Measurements from ENCODE around the gene GPAT2. TPM values are rescaled to one million over a fixed set of nuclear protein-coding genes. Genes with fewer than 3 reads are reported as not detected.
"Not testable (repeated sequence)": the region's sequence is repeated elsewhere in the genome, so short reads cannot be mapped to it uniquely, and the experiment has no call there.

Gene GPAT2
- total RNA-seq, 1 experiment from 2014 or later: not detected

DNA sequence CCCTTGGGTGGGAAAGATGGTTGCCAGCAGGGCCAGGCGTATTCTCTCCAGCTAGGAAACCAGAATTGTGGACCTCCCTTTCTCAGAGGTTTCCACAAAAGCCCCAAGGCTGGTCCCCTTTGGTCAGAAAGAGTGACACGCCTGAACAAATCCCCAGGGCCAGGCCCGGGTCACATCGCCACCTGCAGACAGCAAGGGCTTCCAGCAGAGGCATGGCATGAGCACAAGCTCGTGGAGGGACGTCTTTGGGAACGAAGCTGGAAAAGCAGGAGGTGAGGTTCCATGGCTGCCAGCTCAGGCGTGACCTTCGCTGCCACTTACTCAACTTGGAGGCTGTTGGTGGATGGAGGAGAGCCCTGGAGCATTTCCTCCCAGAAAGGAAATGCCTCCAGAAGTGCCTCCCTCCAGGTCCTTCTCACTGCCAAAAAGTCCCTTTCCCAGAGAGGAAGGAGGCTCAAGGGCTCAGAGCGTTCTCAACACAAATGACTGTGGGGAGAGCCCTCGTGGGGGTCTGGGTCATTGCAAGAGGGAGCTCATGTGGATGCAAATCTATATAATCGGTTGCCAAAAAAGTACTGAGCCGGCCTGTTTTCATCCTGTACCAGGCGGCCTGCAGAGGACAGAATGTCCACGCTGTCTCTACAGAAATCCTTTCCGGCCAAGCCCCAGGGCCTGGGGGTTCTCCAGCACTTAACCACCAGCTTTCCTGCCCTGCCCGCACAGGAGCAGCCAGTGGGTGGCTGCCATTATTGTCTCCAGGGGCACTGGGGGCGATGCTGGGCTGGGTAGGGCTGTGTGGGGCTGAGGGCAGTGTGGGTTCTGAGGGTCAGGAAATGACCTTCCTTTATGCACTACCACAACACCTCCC, 14.6 kb upstream of the GPAT2 start:
- not testable (repeated sequence) for H3K36me3 ChIP-seq (ENCODE audit: insufficient read depth, low read length); H3K79me2 ChIP-seq (ENCODE audit: low read length); H3K9me3 ChIP-seq (ENCODE audit: low read length); H3K4me3 ChIP-seq (ENCODE audit: low read length); DNase-seq; H2AFZ ChIP-seq (ENCODE audit: low read length); H3K4me1 ChIP-seq (ENCODE audit: low read length); H3K4me2 ChIP-seq (ENCODE audit: low read depth, low read length, poor library complexity, severe bottlenecking); H3K9me2 ChIP-seq (replicated peaks; ENCODE audit: insufficient read depth, low read length); H3K27me3 ChIP-seq (ENCODE audit: low read length); H3K27ac ChIP-seq (ENCODE audit: low read length); H3K9ac ChIP-seq (ENCODE audit: low read length); H4K20me1 ChIP-seq (ENCODE audit: insufficient read depth, low read depth, low read length)

DNA sequence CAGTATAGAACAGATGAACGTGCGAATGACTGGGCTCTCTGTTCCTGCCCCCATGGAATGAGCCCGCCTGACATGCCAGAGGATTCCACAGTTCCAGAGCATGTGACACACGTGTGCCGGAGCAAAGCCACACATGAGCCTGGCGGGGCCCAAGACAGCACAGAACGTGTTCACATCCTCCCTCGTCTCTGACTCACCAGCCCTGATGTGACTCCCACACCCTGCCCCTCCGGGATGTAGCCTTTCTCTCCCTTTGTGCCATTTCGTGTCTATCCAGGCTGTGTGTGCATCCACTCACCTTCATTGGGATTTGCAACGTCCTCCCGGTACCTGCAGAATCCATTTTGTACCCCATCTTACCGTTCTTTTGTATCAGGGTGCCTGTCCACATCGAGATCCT, 838 bp upstream of the GPAT2 start:
- H3K4me3 ChIP-seq (ENCODE audit: low read length); H2AFZ ChIP-seq (ENCODE audit: low read length); H3K4me2 ChIP-seq (ENCODE audit: low read depth, low read length, poor library complexity, severe bottlenecking); H3K36me3 ChIP-seq (ENCODE audit: insufficient read depth, low read length); H3K27me3 ChIP-seq (ENCODE audit: low read length); H3K27ac ChIP-seq (ENCODE audit: low read length); H3K9me2 ChIP-seq (replicated peaks; ENCODE audit: insufficient read depth, low read length); H3K4me1 ChIP-seq (ENCODE audit: low read length); DNase-seq; H3K9me3 ChIP-seq (ENCODE audit: low read length); H3K79me2 ChIP-seq (ENCODE audit: low read length); H3K9ac ChIP-seq (ENCODE audit: low read length); H4K20me1 ChIP-seq (ENCODE audit: insufficient read depth, low read depth, low read length): not testable (repeated sequence)

DNA sequence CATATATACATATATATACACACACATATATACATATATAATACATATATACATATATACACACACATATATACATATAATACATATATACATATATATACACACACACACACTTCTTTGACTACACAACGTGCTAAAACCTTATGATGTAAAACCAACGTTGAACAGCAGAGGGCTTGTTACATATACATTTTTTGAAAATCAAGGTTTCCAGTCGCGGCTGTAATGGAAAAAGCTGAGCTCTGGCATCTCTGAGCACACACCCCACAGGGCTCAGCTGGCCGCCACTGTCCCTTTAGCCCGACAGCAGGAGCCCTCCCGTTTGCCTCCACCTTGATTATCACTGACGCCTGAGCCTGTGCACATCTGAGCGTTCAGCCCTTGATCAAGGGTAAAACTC, 719 bp downstream of the GPAT2 start:
- not testable (repeated sequence) for H4K20me1 ChIP-seq (ENCODE audit: insufficient read depth, low read depth, low read length); H3K9me3 ChIP-seq (ENCODE audit: low read length); H2AFZ ChIP-seq (ENCODE audit: low read length); H3K9me2 ChIP-seq (replicated peaks; ENCODE audit: insufficient read depth, low read length); H3K27me3 ChIP-seq (ENCODE audit: low read length); H3K79me2 ChIP-seq (ENCODE audit: low read length); H3K27ac ChIP-seq (ENCODE audit: low read length); H3K9ac ChIP-seq (ENCODE audit: low read length); DNase-seq; H3K4me2 ChIP-seq (ENCODE audit: low read depth, low read length, poor library complexity, severe bottlenecking); H3K4me3 ChIP-seq (ENCODE audit: low read length); H3K36me3 ChIP-seq (ENCODE audit: insufficient read depth, low read length); H3K4me1 ChIP-seq (ENCODE audit: low read length)

DNA sequence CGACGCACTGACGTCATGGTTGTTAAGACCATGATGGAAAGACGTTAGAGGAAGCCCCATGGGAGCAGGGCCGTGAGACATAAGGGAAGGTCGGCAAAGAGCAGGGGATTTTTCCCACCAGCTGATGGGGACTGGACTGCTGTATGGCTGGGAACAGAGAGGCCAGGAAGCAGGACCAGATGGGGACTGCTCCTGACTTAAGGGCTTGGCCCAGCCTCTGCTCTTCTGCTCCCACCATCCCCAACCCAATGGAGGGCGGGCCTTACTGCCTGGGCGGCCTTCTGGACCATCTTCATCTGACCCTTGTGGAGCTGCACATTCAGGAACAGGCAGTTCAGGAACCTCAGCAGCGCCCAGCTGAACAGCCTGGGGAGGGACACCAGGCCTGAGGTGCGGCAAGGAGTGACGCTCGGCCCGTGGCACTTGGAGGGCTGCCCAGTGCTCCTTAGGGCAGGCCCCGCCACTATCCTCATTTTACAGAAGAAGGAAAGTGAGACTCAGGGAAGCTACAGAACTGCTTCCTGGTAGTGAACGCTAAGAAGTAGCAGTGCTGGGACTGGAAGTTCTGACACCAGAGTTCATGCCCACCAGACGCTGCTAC, 6.9 kb downstream of the GPAT2 start:
- not testable (repeated sequence) for H3K9ac ChIP-seq (ENCODE audit: low read length); H3K36me3 ChIP-seq (ENCODE audit: insufficient read depth, low read length); H3K27me3 ChIP-seq (ENCODE audit: low read length); H3K4me2 ChIP-seq (ENCODE audit: low read depth, low read length, poor library complexity, severe bottlenecking); H3K4me3 ChIP-seq (ENCODE audit: low read length); H3K4me1 ChIP-seq (ENCODE audit: low read length); H3K9me2 ChIP-seq (replicated peaks; ENCODE audit: insufficient read depth, low read length); H3K27ac ChIP-seq (ENCODE audit: low read length); H3K9me3 ChIP-seq (ENCODE audit: low read length); H2AFZ ChIP-seq (ENCODE audit: low read length); H4K20me1 ChIP-seq (ENCODE audit: insufficient read depth, low read depth, low read length); H3K79me2 ChIP-seq (ENCODE audit: low read length); DNase-seq

DNA sequence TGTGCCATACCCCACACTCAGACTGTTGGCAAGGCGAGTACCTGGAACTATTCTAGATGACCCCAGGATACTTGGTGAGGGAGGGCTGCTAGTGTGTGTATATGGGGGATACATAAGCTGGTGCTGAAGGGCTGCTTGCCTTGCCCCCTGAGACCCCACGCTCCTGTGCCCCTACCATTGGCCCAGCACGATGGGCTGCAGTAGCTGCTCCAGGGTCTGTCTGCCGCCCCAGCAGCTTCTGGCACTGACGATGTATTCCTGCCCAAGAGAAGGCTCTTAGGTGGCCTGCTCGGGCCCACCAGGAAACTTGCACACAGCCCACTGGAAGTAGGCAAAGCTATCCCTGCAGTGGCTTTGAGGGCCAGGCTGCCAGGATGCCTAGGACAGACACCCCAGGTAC, 9.0 kb downstream of the GPAT2 start:
- H3K27ac ChIP-seq (ENCODE audit: low read length); H4K20me1 ChIP-seq (ENCODE audit: insufficient read depth, low read depth, low read length); H3K4me1 ChIP-seq (ENCODE audit: low read length); H3K9me2 ChIP-seq (replicated peaks; ENCODE audit: insufficient read depth, low read length); H3K9me3 ChIP-seq (ENCODE audit: low read length); H2AFZ ChIP-seq (ENCODE audit: low read length); H3K27me3 ChIP-seq (ENCODE audit: low read length); H3K4me3 ChIP-seq (ENCODE audit: low read length); H3K79me2 ChIP-seq (ENCODE audit: low read length); H3K4me2 ChIP-seq (ENCODE audit: low read depth, low read length, poor library complexity, severe bottlenecking); H3K9ac ChIP-seq (ENCODE audit: low read length); DNase-seq; H3K36me3 ChIP-seq (ENCODE audit: insufficient read depth, low read length): not testable (repeated sequence)

DNA sequence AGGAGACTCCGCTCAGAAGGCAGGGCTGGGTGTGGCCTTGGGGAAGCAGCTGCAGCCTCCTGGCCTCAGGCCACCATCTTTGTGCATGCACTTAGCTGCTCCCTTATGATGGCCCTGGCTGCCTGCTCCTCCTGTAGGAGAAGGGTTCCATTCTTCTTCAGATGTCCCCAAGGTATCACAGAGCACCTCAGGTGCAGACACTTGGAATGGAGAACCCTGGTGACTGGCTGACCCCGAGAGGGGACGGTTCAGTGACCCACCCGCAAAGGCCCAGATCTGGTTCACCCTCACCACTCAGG, 9.6 kb downstream of the GPAT2 start:
- Histone ChIP-seq H4K20me1 (ENCODE audit: insufficient read depth, low read depth, low read length) (no peaks in the 10 kb centered on the region), H3K9me3 (ENCODE audit: low read length) (no peaks in the 10 kb centered on the region), H3K4me3 (ENCODE audit: low read length) (no peak overlapping the region), H3K9me2 (replicated peaks; ENCODE audit: insufficient read depth, low read length) (no peaks in the 10 kb centered on the region), H2AFZ (ENCODE audit: low read length) (no peak overlapping the region), H3K9ac (ENCODE audit: low read length) (no peak overlapping the region), H3K27me3 (ENCODE audit: low read length) (no peaks in the 10 kb centered on the region), H3K36me3 (ENCODE audit: insufficient read depth, low read length) (no peaks in the 10 kb centered on the region), H3K79me2 (ENCODE audit: low read length) (no peaks in the 10 kb centered on the region), H3K4me2 (ENCODE audit: low read depth, low read length, poor library complexity, severe bottlenecking) (no peak overlapping the region), H3K27ac (ENCODE audit: low read length) (no peak overlapping the region), H3K4me1 (ENCODE audit: low read length) (no peaks in the 10 kb centered on the region)
- DNase-seq: no peak

DNA sequence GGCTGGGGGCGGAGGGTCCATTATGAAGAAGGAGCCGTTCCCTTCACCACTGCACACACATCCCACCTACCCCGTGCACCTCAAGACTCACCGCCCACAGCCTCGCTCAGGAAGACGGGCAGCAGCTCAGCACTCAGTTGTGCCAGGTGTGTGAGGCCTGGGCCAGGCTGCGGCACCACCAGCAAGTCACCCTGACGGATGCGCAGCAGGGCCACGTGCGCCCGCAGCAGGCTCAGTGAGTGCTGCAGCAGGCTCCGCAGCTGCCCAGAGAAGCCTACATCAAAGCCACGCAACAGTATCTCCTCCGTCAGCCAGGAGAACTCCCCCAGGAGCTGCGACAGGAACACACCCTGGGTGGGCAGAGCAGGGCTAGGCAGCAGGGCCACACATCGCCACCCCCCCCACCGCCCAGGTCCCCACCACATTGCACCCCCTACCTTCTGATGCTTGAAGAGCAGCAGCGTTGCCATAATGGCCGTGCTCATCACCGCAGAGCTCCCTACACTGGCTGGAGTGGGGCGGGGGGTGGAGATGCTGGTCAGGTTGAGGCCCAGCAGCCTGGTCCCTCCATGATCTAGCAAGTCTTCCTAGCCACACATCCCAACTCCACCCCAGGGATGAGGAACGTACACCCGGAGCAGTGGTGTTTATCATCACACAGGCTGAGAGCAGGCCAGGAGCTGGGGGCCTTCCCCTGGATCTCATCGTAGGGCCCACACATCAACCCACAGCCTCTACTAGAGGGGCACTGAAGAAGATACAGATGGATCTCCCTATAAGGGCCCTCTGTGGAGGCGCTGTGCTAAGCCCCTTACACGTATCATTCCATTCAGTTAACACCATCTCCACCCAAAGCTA, 10.2 kb downstream of the GPAT2 start:
- H3K4me3 ChIP-seq (ENCODE audit: low read length): no peak overlapping the region
- no peak overlapping the region for H3K9ac ChIP-seq (ENCODE audit: low read length)
- no peak overlapping the region for H3K4me2 ChIP-seq (ENCODE audit: low read depth, low read length, poor library complexity, severe bottlenecking)
- H3K79me2 ChIP-seq (ENCODE audit: low read length): no peaks in the 10 kb centered on the region
- no peak overlapping the region for H3K27ac ChIP-seq (ENCODE audit: low read length)
- no peaks in the 10 kb centered on the region for H3K27me3 ChIP-seq (ENCODE audit: low read length)
- no peaks in the 10 kb centered on the region for H3K9me3 ChIP-seq (ENCODE audit: low read length)
- no peak overlapping the region for H2AFZ ChIP-seq (ENCODE audit: low read length)
- no peaks in the 10 kb centered on the region for H3K4me1 ChIP-seq (ENCODE audit: low read length)
- DNase-seq: no peak
- H4K20me1 ChIP-seq (ENCODE audit: insufficient read depth, low read depth, low read length): no peaks in the 10 kb centered on the region
- no peaks in the 10 kb centered on the region for H3K36me3 ChIP-seq (ENCODE audit: insufficient read depth, low read length)
- H3K9me2 ChIP-seq (replicated peaks; ENCODE audit: insufficient read depth, low read length): no peaks in the 10 kb centered on the region

DNA sequence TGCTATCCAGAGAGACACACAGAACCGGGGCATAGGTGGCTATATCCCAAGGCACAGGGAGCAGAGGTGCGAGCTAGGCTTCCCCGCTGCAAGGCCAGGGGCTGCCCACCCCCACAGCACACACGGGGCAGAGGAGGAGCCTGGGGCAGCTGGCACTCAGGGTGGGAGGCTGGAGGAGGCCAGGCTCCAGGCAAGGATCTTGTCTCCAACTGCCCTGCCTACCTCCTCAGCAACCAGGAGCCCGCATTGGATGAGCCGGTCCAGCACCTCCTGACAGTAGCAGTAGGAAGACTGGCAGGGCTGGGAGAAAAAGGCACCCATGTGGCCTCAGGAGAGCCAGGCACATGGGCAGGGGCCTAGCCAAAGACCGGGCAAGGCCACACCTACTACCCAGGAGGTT, 11.0 kb downstream of the GPAT2 start:
- not testable (repeated sequence) for H3K36me3 ChIP-seq (ENCODE audit: insufficient read depth, low read length); DNase-seq

More for the DNA sequence above, 11.0 kb downstream of the GPAT2 start:
- H3K4me1 ChIP-seq (ENCODE audit: low read length); H2AFZ ChIP-seq (ENCODE audit: low read length); H4K20me1 ChIP-seq (ENCODE audit: insufficient read depth, low read depth, low read length); H3K27ac ChIP-seq (ENCODE audit: low read length); H3K4me2 ChIP-seq (ENCODE audit: low read depth, low read length, poor library complexity, severe bottlenecking); H3K9me2 ChIP-seq (replicated peaks; ENCODE audit: insufficient read depth, low read length); H3K27me3 ChIP-seq (ENCODE audit: low read length); H3K9me3 ChIP-seq (ENCODE audit: low read length); H3K9ac ChIP-seq (ENCODE audit: low read length); H3K4me3 ChIP-seq (ENCODE audit: low read length); H3K79me2 ChIP-seq (ENCODE audit: low read length): not testable (repeated sequence)

All from Karpas-422 (cell line).